ENCODE data around the gene AGAP1.

AGAP1 gene

DNA sequence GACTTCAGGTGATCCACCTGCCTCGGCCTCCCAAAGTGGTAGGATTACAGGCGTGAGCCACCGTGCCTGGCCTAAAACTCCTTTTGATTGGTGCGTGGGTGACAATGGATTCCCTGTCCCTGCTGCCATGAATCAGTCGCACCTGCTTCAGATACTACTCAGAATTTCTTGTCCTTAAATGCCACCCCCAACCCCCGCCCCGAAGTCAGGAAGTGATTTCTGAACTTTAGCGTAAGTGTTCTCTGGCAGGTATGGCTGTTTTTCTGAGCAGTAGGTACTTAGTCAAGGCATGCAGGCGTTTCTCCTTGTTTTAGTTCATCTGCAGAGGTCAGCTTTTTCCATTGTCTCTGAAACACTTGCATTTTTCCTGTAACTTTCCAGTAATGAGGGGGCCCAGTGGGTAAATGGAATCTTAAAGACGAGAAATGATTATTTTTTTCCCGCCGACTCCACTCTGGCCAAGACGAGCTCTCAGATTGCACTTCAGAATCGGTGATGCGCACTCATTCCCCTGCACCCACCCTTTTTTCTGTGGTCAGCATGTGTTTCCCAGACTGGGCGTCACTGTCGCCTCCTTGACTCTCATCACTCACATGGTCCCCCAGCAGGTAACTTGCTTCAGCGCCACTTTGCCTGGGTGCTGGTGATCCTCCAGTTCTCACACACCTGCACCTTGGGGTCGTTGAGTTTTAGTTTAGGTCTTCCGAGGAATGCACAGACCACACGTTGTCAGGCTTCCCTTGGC lies 494.6 kb downstream of the AGAP1 start:
- no peak for DNase-seq

DNA sequence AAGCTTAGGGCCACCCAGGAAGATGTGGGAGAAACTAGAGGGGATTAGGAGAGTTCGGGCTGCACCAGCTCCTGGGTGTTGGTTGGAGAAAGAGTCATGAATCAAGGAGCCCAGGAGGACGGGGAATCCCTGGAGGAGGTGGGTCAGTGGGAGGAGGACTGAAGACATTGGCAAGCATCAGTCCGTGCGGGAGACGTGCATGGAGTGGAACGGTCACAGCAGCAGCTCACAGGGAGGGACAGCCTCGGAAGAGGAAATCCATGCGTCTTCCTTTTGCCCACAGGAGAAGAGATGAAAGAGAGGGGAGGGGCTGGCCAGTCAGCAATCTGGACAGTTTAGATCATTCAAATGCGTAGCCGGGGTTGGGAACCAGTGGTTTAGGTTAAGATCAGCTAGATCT lies 495.7 kb downstream of the AGAP1 start:
- DNase-seq = no peak

GRCh38 chr2:235990344-235990743 lies 496.5 kb downstream of the AGAP1 start:
- DNase-seq = no peak

- no peak for DNase-seq
Observed at GRCh38 chr2:235992024-235992423, 498.2 kb downstream of the AGAP1 start.

DNA sequence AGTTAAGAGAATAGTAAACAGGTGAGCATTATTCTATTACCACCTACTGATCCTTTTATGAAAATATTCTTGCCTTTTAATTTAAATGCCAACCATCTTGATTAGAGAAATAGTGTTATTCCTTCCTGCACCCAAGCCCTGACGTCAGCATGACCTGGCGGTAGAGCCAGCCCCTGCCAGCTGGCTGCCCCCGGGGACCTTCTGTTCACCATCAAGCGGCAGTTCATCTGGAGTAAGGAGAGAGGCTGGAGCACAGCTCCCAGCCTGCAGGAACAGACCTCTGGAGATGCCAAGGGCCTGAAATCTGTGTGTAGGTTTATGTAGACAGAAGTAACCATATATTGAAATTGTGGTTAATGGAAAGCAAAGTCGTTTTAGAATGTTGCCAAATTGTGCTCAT lies 502.6 kb downstream of the AGAP1 start:
- no peak for DNase-seq

DNA sequence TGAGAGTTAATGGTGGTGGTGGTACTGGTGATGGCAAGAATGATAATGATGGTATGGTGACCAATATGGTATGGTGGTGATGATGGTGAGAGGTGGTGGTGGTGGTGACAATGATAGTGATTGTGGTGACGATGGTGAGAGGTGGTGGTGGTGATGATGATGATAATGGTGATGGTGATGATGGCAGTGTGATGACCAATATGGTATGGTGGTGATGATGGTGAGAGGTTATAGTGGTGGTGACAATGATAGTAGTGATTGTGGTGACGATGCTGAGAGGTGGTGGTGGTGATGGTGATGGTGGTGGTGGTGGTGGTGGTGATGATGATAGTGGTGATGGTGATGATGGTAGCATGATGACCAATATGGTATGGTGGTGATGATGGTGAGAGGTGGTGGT lies 505.2 kb downstream of the AGAP1 start:
- DNase-seq = no peak

DNA sequence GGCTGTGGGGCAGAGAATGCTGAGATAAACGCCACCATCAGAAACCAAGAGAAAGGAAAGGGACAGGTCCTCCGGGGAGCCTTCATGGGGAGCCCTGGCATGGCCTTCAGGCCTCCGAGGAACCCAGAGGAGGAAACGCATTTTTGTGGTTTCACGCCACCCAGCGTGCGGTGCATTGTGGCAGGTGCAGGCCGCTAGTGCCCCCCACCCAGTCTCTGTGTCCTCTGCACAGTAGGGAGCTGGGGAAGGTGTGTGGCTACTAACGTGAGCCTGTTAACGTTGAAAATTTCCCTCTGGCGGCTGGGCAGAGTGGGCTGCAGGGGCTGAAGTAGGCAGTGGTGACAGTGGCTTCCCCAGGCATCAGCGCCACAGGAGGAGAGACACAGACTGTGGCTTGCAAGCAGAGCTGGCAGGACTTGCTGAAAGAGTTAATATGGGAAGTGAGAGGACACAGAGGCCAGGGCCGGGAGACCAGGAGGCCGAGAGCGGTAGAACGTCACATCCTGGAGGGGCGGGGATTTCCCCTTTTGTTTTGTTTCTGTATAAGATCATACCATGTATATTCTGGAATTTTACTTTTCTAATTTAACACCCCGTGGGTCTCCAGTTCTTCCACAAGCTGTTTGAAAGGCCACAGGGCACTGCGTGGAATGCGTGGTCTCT lies 507.5 kb downstream of the AGAP1 start:
- no peak for DNase-seq

GRCh38 chr2:236001854-236002253 lies 508.0 kb downstream of the AGAP1 start:
- no peak for DNase-seq

GRCh38 chr2:236008006-236008405 lies 514.2 kb downstream of the AGAP1 start:
- no peak for DNase-seq

DNA sequence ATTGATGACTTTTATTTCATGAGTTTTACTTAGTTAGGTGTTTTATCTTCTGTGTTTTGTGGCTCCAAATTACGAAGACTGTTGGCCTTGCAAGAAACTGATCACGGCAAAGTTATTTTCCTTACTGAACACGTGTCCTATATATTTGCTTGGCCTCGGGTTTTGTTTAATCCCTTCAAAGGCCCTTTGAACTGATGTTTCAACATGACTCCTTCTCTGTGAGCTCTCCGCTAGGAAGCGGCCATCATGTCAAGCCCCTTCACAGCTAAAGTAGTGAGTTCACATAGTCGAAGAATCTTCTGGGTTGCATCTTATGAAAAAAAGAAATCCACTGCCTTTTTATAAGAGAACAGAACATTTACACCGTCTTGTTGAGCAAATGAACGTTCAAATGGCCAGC lies 515.0 kb downstream of the AGAP1 start:
- DNase-seq = no peak

GRCh38 chr2:236010920-236011685 lies 517.3 kb downstream of the AGAP1 start:
- DNase-seq = no peak

- DNase-seq = no peak
Observed at GRCh38 chr2:236012155-236012554, 518.3 kb downstream of the AGAP1 start.

DNA sequence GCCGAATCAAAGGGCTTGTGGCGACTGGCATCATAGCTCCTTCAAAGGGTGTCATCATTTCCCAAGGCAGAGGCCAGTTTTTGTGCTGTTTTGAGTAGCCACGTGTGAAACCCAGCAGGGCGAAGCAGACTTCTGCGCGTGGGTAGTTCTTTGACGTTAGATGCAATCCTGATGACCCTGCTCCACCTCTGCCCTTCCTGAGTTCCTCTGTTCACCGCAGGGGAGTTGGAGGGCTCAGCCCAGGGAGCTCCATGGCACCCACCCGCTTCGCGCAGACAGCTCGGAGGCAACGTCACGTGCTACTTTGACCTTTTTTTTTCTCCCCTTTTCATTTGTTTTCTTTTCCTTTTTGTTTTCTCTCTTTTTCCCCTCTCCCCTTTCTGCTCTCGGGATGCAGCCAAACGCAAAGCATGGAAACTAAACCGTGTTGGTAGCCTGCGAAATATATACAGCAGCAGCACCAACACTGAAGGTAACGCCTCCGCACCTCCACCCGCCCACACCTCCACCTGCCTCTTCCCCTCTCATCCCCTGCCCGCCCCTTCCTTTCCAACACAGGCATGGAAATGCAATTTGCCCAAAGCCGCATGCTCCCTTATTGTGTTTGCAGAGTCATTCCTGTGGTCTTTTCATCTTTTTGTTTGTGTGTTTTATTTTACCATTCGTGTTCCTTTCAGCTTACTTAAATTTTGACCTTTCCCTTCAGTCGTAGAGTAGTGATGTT lies 520.7 kb downstream of the AGAP1 start:
- DNase-seq = no peak

DNA sequence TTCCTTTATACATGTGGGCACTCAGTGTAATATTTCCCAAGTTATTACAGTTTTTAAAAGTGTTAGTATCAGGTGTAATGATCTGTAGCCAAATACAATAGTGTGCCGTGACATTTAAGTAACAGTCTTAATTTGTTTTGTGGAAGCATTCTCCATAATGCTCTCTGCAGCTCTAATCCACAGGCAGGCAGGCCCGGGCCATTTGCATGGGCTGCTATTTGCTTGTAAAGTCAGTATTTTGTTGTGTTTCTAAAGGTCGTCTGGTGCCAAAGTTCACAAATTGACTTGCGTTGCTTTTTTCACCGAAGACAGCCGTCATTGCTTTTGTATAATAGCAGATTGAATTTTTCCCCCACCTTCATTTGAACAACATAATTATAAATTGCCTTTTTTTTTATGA lies 521.3 kb downstream of the AGAP1 start:
- no peak for DNase-seq

DNA sequence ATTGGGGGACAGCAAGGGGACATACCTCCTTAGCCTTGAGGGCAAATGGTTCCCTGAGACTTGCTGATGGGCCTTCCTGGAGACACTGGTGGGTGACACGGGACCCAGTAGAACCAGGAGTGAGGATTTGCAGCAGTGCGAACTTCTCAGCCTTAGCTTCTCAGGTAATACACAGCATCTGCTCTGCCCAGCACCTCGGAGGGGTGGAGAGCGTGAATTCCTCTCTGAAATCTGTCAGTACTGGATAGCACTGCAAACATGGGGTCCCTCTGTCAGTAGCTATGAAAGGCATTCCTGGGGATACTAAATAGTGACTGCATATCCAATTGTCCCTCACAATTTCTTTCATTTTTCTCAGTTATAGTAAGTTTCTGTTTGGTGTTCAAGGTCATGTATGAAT lies 522.7 kb downstream of the AGAP1 start:
- DNase-seq = no peak

GRCh38 chr2:236017446-236017845 lies 523.6 kb downstream of the AGAP1 start:
- no peak for DNase-seq

DNA sequence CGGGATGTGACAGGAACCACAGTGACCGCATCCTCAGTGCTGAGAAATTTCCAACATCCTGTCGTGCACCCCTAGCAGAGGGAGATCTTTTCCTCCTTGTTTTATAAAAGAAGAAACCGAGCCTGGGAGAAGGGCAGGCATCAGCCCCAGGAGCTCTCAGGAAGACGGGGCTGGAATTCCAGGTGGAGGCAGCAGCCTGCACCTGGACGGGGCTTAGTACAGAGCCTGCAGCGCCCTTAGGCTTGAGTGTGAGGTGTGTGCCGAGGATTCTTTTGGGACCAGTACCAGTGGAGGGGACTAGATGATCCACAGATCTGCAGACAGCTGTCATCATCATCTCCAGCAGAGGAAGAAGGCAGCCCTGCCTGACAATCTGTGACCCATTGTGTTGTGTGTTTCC lies 525.6 kb downstream of the AGAP1 start:
- no peak for DNase-seq

DNA sequence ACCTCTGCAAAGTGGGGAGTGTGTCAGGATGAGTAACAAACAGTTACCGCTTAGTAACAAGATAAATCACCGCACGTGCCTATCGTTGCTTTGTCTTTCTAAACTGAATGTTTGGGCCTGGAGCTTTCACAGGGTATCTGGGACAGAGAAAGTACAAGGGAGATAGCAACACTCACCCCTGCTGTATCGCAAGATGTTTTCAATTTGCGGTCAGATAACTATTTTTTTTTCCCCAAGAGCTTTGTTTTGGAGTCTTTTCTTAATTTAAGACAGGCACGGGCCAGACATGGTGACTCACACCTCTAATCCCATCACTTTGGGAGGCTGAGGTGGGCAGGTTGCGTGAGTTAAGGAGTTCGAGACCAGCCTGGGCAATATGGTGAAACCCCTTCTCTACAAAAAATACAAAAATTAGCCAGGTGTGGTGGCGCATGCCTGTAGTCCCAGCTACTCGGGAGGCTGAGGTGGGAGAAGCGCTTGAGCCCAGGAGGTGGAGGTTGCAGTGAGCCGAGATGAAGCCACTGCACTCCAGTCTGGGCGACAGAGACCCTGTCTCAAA lies 527.7 kb downstream of the AGAP1 start:
- DNase-seq = no peak

DNA sequence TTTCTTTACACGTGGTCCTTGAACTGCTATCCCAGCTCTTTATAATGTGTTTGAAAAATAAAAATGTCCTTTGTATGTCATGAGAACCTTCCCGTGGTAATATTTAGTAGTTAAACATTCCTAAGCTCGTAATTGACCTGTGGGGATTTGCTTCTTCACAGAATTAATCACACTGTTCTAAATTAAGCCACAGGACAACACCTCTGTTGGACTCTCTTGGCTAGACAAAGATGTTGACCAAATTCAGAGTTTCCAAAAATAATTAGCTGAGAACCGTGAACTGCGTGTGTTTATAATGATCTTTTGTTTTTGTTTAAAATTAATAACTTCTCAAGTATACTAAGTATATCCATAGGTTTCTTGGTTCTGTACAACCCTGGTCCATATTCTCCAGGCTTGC lies 528.3 kb downstream of the AGAP1 start:
- DNase-seq = no peak

DNA sequence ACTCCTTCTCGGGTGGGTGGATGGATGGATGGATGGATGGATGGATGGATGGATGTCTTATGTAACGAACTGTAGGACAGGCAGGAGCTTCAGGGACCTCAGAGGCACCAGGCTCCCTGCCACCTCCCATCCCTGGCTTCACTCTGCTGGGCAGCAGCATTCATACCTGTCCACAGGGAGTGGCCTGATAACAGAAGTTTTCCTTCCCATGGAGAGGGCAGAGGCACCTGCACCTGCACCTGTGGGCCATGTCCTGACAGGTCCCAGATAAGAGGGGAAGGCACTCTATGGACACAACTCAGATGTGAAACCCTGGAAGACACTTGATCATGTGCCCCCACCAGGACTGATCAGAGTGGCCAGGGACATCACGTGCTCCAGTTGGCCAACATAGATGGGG lies 532.0 kb downstream of the AGAP1 start:
- DNase-seq = no peak

DNA sequence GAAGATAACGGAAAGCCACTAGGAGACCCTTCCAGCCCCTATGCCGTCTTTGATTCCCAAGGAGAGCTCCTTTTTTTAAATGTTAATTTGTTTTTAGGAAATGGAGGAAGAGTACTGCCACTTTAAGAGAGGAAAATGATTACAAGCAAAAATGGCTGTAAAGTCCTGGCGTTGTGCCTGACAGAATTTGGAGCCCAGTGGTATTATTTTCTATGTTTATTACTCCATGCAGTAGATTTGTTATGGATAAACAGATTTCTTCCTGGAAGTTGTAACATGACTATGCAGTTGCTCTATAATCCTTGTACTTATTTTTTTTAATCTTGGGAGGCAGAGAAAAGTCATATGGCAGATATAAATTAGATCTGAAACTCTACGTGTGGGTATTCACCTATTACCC lies 533.0 kb downstream of the AGAP1 start:
- no peak for DNase-seq

GRCh38 chr2:236028066-236028465 lies 534.2 kb downstream of the AGAP1 start:
- no peak for DNase-seq

- no peak for DNase-seq
Observed at GRCh38 chr2:236033462-236033861, 539.6 kb downstream of the AGAP1 start.

All from kidney glomerular epithelial cell (primary cell).